Measurements from ENCODE around the gene MRPL32. TPM values are rescaled to one million over a fixed set of nuclear protein-coding genes. Genes with fewer than 3 reads are reported as not detected.

MRPL32 gene
- polyA plus RNA-seq, 2 of the 4 experiments (the other 2 are of a cell fraction), result 76.0 to 90.4 TPM

GRCh38 chr7:42980514-42980913 lies 48.3 kb downstream of the MRPL32 start:
- no peak overlapping the region for H3K27ac ChIP-seq
- TF ChIP-seq ESRRA (IDR thresholded peaks at IDR 0.05; ENCODE audit: borderline replicate concordance, low read length), result no peak
- no peak for TF ChIP-seq ZSCAN20 (CRISPR knock-in tag; IDR thresholded peaks at IDR 0.05)
- no peak for TF ChIP-seq HOXA7 (CRISPR knock-in tag; IDR thresholded peaks at IDR 0.05)
- no peak for TF ChIP-seq BHLHE40 (IDR thresholded peaks at IDR 0.05; ENCODE audit: low read depth, low read length)
- no peak for TF ChIP-seq NFE2L2 (conservative IDR thresholded peaks at IDR 0.05; ENCODE audit: low read length)
- no peak for TF ChIP-seq POLR2AphosphoS2 (conservative IDR thresholded peaks at IDR 0.05; ENCODE audit: low read length)
- FAIRE-seq, result no peak

DNA sequence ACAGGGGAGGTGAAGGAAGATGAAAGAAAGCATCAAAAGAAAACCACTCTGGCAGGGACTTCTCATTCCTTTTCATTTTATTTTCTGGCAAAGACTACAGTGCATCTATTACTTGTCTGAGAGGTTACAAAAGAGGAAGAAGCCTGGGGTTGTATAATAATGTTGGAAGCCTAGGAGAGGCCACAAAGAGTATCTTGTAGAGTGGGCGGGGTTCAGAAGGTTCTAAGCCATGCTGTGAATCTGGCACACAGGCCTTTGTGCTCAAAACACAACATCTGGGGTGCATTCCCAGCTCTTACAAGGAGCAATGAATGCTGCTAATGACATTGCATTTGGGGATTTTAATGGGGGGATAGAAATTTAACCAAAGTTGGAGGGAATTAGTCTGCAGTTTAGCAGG lies 49.4 kb downstream of the MRPL32 start:
- Histone ChIP-seq H3K4me3 (no peak overlapping the region), H3K27ac (no peak overlapping the region), H3K4me2 (no peak overlapping the region), H3K9me3 (peaks cover 13% of the 10 kb centered on the region; the same call in 1 of the 3 replicates), H3K4me1 (no peaks in the 10 kb centered on the region)
- ATAC-seq, result no peak
- FAIRE-seq, result no peak
- 60% methylated on average over 1 of the region's 1 CpG for WGBS (ENCODE audit: missing lambda C conversion rate)
- CTCF ChIA-PET, result interaction anchor here (0.6 kb wide), 1 partner anchor 47 kb away, joined by 3 read pairs; no protein-coding TSS in a partner anchor
- no peak for DNase-seq (ENCODE audit: low read depth in 1 of 2, low spot score in 1 of 2)
- no peak for TF ChIP-seq EHF (CRISPR knock-in tag; IDR thresholded peaks at IDR 0.05)
- no peak for TF ChIP-seq KDM5A (IDR thresholded peaks at IDR 0.05)
- no peak for TF ChIP-seq EHMT2 (IDR thresholded peaks at IDR 0.05; ENCODE audit: low read depth)
- no peak for TF ChIP-seq MYC (IDR thresholded peaks at IDR 0.05; ENCODE audit: borderline replicate concordance, low read length)
- TF ChIP-seq ZC3H11A (IDR thresholded peaks at IDR 0.05), result no peak
- TF ChIP-seq USF2 (IDR thresholded peaks at IDR 0.05), result no peak
- no peak for TF ChIP-seq MAZ (IDR thresholded peaks at IDR 0.05; ENCODE audit: borderline replicate concordance, low read depth, low read length)
- TF ChIP-seq, protein P1, sequence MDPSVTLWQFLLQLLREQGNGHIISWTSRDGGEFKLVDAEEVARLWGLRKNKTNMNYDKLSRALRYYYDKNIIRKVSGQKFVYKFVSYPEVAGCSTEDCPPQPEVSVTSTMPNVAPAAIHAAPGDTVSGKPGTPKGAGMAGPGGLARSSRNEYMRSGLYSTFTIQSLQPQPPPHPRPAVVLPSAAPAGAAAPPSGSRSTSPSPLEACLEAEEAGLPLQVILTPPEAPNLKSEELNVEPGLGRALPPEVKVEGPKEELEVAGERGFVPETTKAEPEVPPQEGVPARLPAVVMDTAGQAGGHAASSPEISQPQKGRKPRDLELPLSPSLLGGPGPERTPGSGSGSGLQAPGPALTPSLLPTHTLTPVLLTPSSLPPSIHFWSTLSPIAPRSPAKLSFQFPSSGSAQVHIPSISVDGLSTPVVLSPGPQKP (IDR thresholded peaks at IDR 0.05; ENCODE audit: low read depth, low read length), result no peak
- no peak for TF ChIP-seq GATA3 (IDR thresholded peaks at IDR 0.05; ENCODE audit: borderline replicate concordance)
- TF ChIP-seq, protein P2, sequence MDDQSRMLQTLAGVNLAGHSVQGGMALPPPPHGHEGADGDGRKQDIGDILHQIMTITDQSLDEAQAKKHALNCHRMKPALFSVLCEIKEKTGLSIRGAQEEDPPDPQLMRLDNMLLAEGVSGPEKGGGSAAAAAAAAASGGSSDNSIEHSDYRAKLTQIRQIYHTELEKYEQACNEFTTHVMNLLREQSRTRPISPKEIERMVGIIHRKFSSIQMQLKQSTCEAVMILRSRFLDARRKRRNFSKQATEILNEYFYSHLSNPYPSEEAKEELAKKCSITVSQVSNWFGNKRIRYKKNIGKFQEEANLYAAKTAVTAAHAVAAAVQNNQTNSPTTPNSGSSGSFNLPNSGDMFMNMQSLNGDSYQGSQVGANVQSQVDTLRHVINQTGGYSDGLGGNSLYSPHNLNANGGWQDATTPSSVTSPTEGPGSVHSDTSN (IDR thresholded peaks at IDR 0.05), result no peak
- no peak for TF ChIP-seq CBX2 (IDR thresholded peaks at IDR 0.05; ENCODE audit: borderline replicate concordance, low read depth)
- TF ChIP-seq CEBPB (IDR thresholded peaks at IDR 0.05), result no peak
- no peak for TF ChIP-seq NPAS2 (CRISPR knock-in tag; IDR thresholded peaks at IDR 0.05; ENCODE audit: borderline replicate concordance)
- POLR2A ChIA-PET, result no interaction called here

More at GRCh38 chr7:42980514-42980913, 48.3 kb downstream of the MRPL32 start:
- DNase-seq (ENCODE audit: low read depth in 1 of 2, low spot score in 1 of 2), result no peak
- peaks cover 13% of the 10 kb centered on the region; the same call in 1 of the 3 replicates for H3K9me3 ChIP-seq
- no peaks in the 10 kb centered on the region for H3K4me1 ChIP-seq
- H3K4me3 ChIP-seq, result no peak overlapping the region
- ChIA-PET CTCF (interaction anchor here (1.1 kb wide), 1 partner anchor 39 kb away, joined by 5 read pairs; no protein-coding TSS in a partner anchor), POLR2A (no interaction called here)
- no peak overlapping the region for H3K4me2 ChIP-seq
- no peak for ATAC-seq
- 41% methylated on average over 3 of the region's 3 CpGs for WGBS (ENCODE audit: missing lambda C conversion rate)

GRCh38 chr7:42982604-42983115 lies 50.5 kb downstream of the MRPL32 start:
- Histone ChIP-seq H3K4me1 (no peaks in the 10 kb centered on the region), H3K4me3 (no peak overlapping the region), H3K4me2 (no peak overlapping the region), H3K9me3 (peaks cover 13% of the 10 kb centered on the region; the same call in 1 of the 3 replicates), H3K27ac (no peak overlapping the region)
- DNase-seq (ENCODE audit: low read depth in 1 of 2, low spot score in 1 of 2), result no peak
- 35% methylated on average over 3 of the region's 3 CpGs for WGBS (ENCODE audit: missing lambda C conversion rate)
- ChIA-PET POLR2A (no interaction called here), CTCF (interaction anchor here (0.8 to 0.9 kb wide), 2 partner anchors 11 to 15 kb away, joined by 3 read pairs; no protein-coding TSS in a partner anchor)
- TF ChIP-seq PHF8 (IDR thresholded peaks at IDR 0.05; ENCODE audit: borderline replicate concordance, low read depth), result no peak
- no peak for TF ChIP-seq HOXB5 (CRISPR knock-in tag; IDR thresholded peaks at IDR 0.05)
- no peak for TF ChIP-seq MAFK (IDR thresholded peaks at IDR 0.05; ENCODE audit: partially characterized antibody)
- TF ChIP-seq MYC (IDR thresholded peaks at IDR 0.05; ENCODE audit: borderline replicate concordance, low read length), result no peak
- no peak for TF ChIP-seq E2F6 (IDR thresholded peaks at IDR 0.05; ENCODE audit: borderline replicate concordance, low read depth)
- no peak for TF ChIP-seq RFX5 (IDR thresholded peaks at IDR 0.05)
- TF ChIP-seq HDAC2 (IDR thresholded peaks at IDR 0.05), result no peak
- TF ChIP-seq, protein P1 (IDR thresholded peaks at IDR 0.05; ENCODE audit: low read depth, low read length), result no peak
- no peak for TF ChIP-seq POLR2AphosphoS2 (conservative IDR thresholded peaks at IDR 0.05; ENCODE audit: low read length)
- no peak for TF ChIP-seq USF2 (IDR thresholded peaks at IDR 0.05)
- TF ChIP-seq BHLHE40 (IDR thresholded peaks at IDR 0.05; ENCODE audit: low read depth, low read length), result no peak
- TF ChIP-seq GATA3 (IDR thresholded peaks at IDR 0.05; ENCODE audit: borderline replicate concordance), result no peak
- TF ChIP-seq CHD2 (IDR thresholded peaks at IDR 0.05; ENCODE audit: low read length, partially characterized antibody), result no peak
- no peak for TF ChIP-seq ESRRA (IDR thresholded peaks at IDR 0.05; ENCODE audit: borderline replicate concordance, low read length)
- TF ChIP-seq SREBF2 (IDR thresholded peaks at IDR 0.05), result no peak
- no peak for ATAC-seq
- no peak for FAIRE-seq
